Left lung (tissue), 10 donors: Measurements from ENCODE around the gene SELENOV. TPM values are rescaled to one million over a fixed set of nuclear protein-coding genes. Genes with fewer than 3 reads are reported as not detected.
A peak's percentile ranks its signal among the peaks of the same experiment; 100 is the strongest.

Experiments
- ATAC-seq: fragments of 200-7000 bp; cut with Tn5 transposase; one replicate; pipeline ENCODE4 v1.9.1; 2020; ENCODE audit warnings: moderate library complexity
- DNase-seq, 4 donors: peaks; one replicate each; pipeline ENCODE4 v3.0.0-alpha.2; 2013 to 2020
- H3K27ac ChIP-seq, 2 donors: fragments of 200-600 bp; sonication (generic) in 1 of 2; one replicate each; pipeline versions ENCODE4 v1.5.0 to v1.8.0; 2020 to 2021
- H3K27me3 ChIP-seq, 2 donors: fragments of 200-600 bp; sonication (generic) in 1 of 2; one replicate each; pipeline versions ENCODE4 v1.5.0 to v1.8.0; 2020 to 2021
- H3K36me3 ChIP-seq, 2 donors: fragments of 200-600 bp; sonication (generic) in 1 of 2; one replicate each; pipeline versions ENCODE4 v1.5.0 to v1.8.0; 2020 to 2021
- H3K4me1 ChIP-seq, 2 donors: fragments of 200-600 bp; one replicate each; pipeline ENCODE4 v1.8.0; 2021
- H3K4me3 ChIP-seq, 2 donors: fragments of 200-600 bp; sonication (generic) in 1 of 2; one replicate each; pipeline versions ENCODE4 v1.5.0 to v1.8.0; 2020 to 2021; ENCODE audit warnings: mild to moderate bottlenecking in 1 of 2
- H3K9me3 ChIP-seq, 2 donors: fragments of 200-600 bp; sonication (generic) in 1 of 2; one replicate each; pipeline versions ENCODE4 v1.5.0 to v1.8.0; 2020 to 2021
- CTCF ChIP-seq, 2 donors: fragments of 200-600 bp; sonication (generic) in 1 of 2; IDR thresholded peaks; one replicate each; pipeline versions ENCODE4 v1.5.0 to v1.8.0; 2021; ENCODE audit warnings: antibody characterized with exemption in 2 of 2
- intact Hi-C, 2 donors: fragments of 100-400 bp; cut with DNase I; formaldehyde crosslinking; loops; one replicate each; pipeline versions ENCODE4 v1.11.2 to v1.14.2; 2022
- polyA plus RNA-seq, 6 donors: library from polyadenylated mRNA; unstranded; fragments of 120-200 nt; gene quantifications; one replicate each; pipeline ENCODE4 v1.2.1, GENCODE V29; 2013; ENCODE audit not compliant: insufficient read length in 6 of 6
- total RNA-seq, 2 donors: library from RNA; stranded (reverse); fragmentation: NEBNext Ultra II Directional; extraction: Animal tissue kit (Norgen Biotek cat#: 25700); gene quantifications; one replicate each; pipeline ENCODE4 v1.2.1, GENCODE V29; 2021
- donor health status: DM: no; HTN: yes; CAD: no.
- donor health status: DM: no; HTN: no; CAD: no.

SELENOV gene
- total and polyA plus RNA-seq, 8 donors, result 0.18 to 0.64 (median 0.34) TPM; not detected in 2

- H3K9me3 ChIP-seq, result no peaks in the 10 kb centered on the region
- no peak overlapping the region for H3K4me3 ChIP-seq
- no peak for ATAC-seq
- H3K36me3 ChIP-seq, result peaks cover 0 to 46% of the 10 kb centered on the region in 2 donors
- no peak for TF ChIP-seq CTCF (IDR thresholded peaks at IDR 0.05)
- no peak overlapping the region for H3K27ac ChIP-seq
- no peak for DNase-seq
- intact Hi-C loops, result no loop called here
- H3K4me1 ChIP-seq, result no peaks in the 10 kb centered on the region
- H3K27me3 ChIP-seq, result peaks cover 7 to 23% of the 10 kb centered on the region in 2 donors
Observed at GRCh38 chr19:39492225-39492624, 22.7 kb upstream of the SELENOV start.

- Histone ChIP-seq H3K27ac (no peak overlapping the region), H3K9me3 (no peaks in the 10 kb centered on the region), H3K4me1 (peaks cover 2 to 4% of the 10 kb centered on the region in 2 donors), H3K36me3 (peaks cover 0 to 40% of the 10 kb centered on the region in 2 donors), H3K27me3 (peaks cover 12 to 29% of the 10 kb centered on the region in 2 donors), H3K4me3 (no peak overlapping the region)
- intact Hi-C loops, result no loop called here
- no peak for DNase-seq
- ATAC-seq, result no peak
- no peak for TF ChIP-seq CTCF (IDR thresholded peaks at IDR 0.05)
Observed at GRCh38 chr19:39492788-39493187, 22.2 kb upstream of the SELENOV start.

GRCh38 chr19:39494661-39495060 lies 20.3 kb upstream of the SELENOV start:
- no peak overlapping the region for H3K27ac ChIP-seq
- H3K36me3 ChIP-seq, result peaks cover 0 to 21% of the 10 kb centered on the region in 2 donors
- no peak for TF ChIP-seq CTCF (IDR thresholded peaks at IDR 0.05)
- no peak for ATAC-seq
- H3K27me3 ChIP-seq, result peaks cover 31 to 48% of the 10 kb centered on the region in 2 donors
- peaks cover 8 to 16% of the 10 kb centered on the region in 2 donors for H3K4me1 ChIP-seq
- H3K4me3 ChIP-seq, result no peak overlapping the region
- peak in 1 of 4 donors; percentile 3 for DNase-seq
- H3K9me3 ChIP-seq, result no peaks in the 10 kb centered on the region
- intact Hi-C loops, result no loop called here

GRCh38 chr19:39496063-39496462 lies 18.9 kb upstream of the SELENOV start:
- Histone ChIP-seq H3K27ac (no peak overlapping the region), H3K27me3 (peaks cover 44 to 62% of the 10 kb centered on the region in 2 donors), H3K4me3 (no peak overlapping the region), H3K4me1 (peaks cover 8 to 16% of the 10 kb centered on the region in 2 donors), H3K9me3 (no peaks in the 10 kb centered on the region), H3K36me3 (peaks cover 0 to 7% of the 10 kb centered on the region in 2 donors)
- DNase-seq, result no peak
- no peak for ATAC-seq
- intact Hi-C loops, result no loop called here
- TF ChIP-seq CTCF (IDR thresholded peaks at IDR 0.05), result no peak

- intact Hi-C loops, result no loop called here
- no peaks in the 10 kb centered on the region for H3K36me3 ChIP-seq
- DNase-seq (peak in 1 of 4 donors; percentile 3), ATAC-seq (no peak)
- peaks cover 8 to 18% of the 10 kb centered on the region in 2 donors for H3K4me1 ChIP-seq
- H3K27ac ChIP-seq, result no peak overlapping the region
- H3K4me3 ChIP-seq, result no peak overlapping the region
- no peaks in the 10 kb centered on the region for H3K9me3 ChIP-seq
- TF ChIP-seq CTCF (IDR thresholded peaks at IDR 0.05), result no peak
- H3K27me3 ChIP-seq, result peaks cover 45 to 78% of the 10 kb centered on the region in 2 donors
Observed at GRCh38 chr19:39497701-39497995, 17.3 kb upstream of the SELENOV start.
